OCI-LY1 (cell line): Measurements from ENCODE around the gene SPAG9.

Experiments
- H2AFZ ChIP-seq: fragments of 200-600 bp; sonication (generic), shearing (Covaris generic); 2 replicates; pipeline ENCODE4 v1.6.0; 2014; ENCODE audit warnings: antibody characterized with exemption, mild to moderate bottlenecking, low read length
- H3F3A ChIP-seq: fragments of 200-600 bp; sonication (generic), shearing (Covaris generic); 2 replicates; pipeline ENCODE4 v1.6.0; 2014; ENCODE audit warnings: mild to moderate bottlenecking, antibody characterized with exemption, low read length, moderate library complexity; ENCODE audit not compliant: insufficient read depth
- H3K27ac ChIP-seq: fragments of 200-600 bp; sonication (generic); 2 replicates; pipeline ENCODE4 v1.5.1; 2014; ENCODE audit warnings: low read length, mixed run types, mild to moderate bottlenecking, low read depth; ENCODE audit not compliant: poor library complexity, severe bottlenecking
- H3K27me3 ChIP-seq: fragments of 200-600 bp; sonication (generic); 2 replicates; pipeline ENCODE4 v1.6.0; 2014; ENCODE audit warnings: antibody characterized with exemption, mild to moderate bottlenecking, low read length, moderate library complexity; ENCODE audit not compliant: insufficient read depth
- H3K36me3 ChIP-seq: fragments of 200-600 bp; sonication (generic); 2 replicates; pipeline ENCODE4 v1.6.1; 2014; ENCODE audit warnings: mild to moderate bottlenecking, antibody characterized with exemption, low read length, moderate library complexity, mixed read lengths; ENCODE audit not compliant: insufficient read depth
- H3K4me1 ChIP-seq: fragments of 200-600 bp; sonication (generic); 2 replicates; pipeline ENCODE4 v1.5.1; 2014; ENCODE audit warnings: mild to moderate bottlenecking, low read length, moderate library complexity; ENCODE audit not compliant: insufficient read depth, severe bottlenecking
- H3K4me2 ChIP-seq: fragments of 200-600 bp; sonication (generic), shearing (Covaris generic); 2 replicates; pipeline ENCODE4 v1.6.1; 2014; ENCODE audit warnings: low read length
- H3K4me3 ChIP-seq: fragments of 200-600 bp; sonication (generic); 2 replicates; pipeline ENCODE4 v1.5.1; 2014; ENCODE audit warnings: low read length, low read depth, mild to moderate bottlenecking, mixed read lengths; ENCODE audit not compliant: poor library complexity, severe bottlenecking
- H3K79me2 ChIP-seq: fragments of 200-600 bp; shearing (Covaris generic); 2 replicates; pipeline ENCODE4 v1.6.1; 2016; ENCODE audit warnings: mixed run types, low read length, mixed read lengths; ENCODE audit not compliant: insufficient read depth
- H3K9ac ChIP-seq: fragments of 200-600 bp; sonication (generic), shearing (Covaris generic); 2 replicates; pipeline ENCODE4 v1.6.1; 2014; ENCODE audit warnings: mild to moderate bottlenecking, low read length, mixed read lengths
- H3K9me2 ChIP-seq: fragments of 200-600 bp; sonication (generic), shearing (Covaris generic); 2 replicates; pipeline ENCODE4 v1.6.1; 2014; ENCODE audit warnings: low read depth, mild to moderate bottlenecking, low read length, mixed read lengths
- H3K9me3 ChIP-seq: fragments of 200-600 bp; shearing (Covaris generic); 2 replicates; pipeline ENCODE4 v1.6.1; 2014; ENCODE audit warnings: low read length, mixed read lengths
- H4K20me1 ChIP-seq: fragments of 200-600 bp; sonication (generic), shearing (Covaris generic); 2 replicates; pipeline ENCODE4 v1.6.0; 2016; ENCODE audit warnings: mild to moderate bottlenecking, low read length; ENCODE audit not compliant: insufficient read depth
- EZH2 ChIP-seq: fragments of 200-600 bp; sonication (generic), shearing (Covaris generic); IDR thresholded peaks from 2 replicates; pipeline ENCODE4 v1.8.0; 2017; ENCODE audit warnings: borderline replicate concordance, mixed run types, mild to moderate bottlenecking, antibody characterized with exemption, low read length, moderate library complexity, mixed read lengths
- TF ChIP-seq, protein P1 (sequence below): fragments of 200-600 bp; sonication (generic), shearing (Covaris generic); IDR thresholded peaks from 2 replicates; pipeline ENCODE4 v1.5.1; 2017; ENCODE audit warnings: mild to moderate bottlenecking, antibody characterized with exemption, low read length, moderate library complexity, mixed read lengths

Gene SPAG9

DNA sequence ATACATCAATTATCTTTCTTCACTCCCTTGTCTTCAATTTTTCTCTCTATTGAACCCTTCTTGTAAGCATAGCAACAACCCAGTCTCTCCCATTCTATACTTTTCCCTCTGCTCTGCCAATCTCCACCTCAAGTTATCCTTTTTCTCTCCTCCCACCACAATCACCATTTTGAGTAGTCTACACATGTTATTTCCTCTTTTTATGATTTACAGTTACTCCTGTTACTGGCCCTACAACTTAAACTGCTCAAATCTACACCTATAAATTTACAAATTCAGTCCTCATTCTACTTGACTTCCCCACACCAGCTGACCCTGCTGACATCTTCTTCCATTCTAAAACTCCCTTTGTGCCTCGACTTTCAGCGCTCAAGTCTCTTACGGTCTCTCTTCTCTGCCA is 84.6 kb downstream of the SPAG9 start:
- no peaks in the 10 kb centered on the region for H3F3A ChIP-seq
- H3K4me3 ChIP-seq: no peak overlapping the region
- no peaks in the 10 kb centered on the region for H3K9me2 ChIP-seq
- no peaks in the 10 kb centered on the region for H3K27me3 ChIP-seq
- peaks cover 22% of the 10 kb centered on the region for H3K4me1 ChIP-seq
- H4K20me1 ChIP-seq: no peaks in the 10 kb centered on the region
- H3K27ac ChIP-seq: peak overlapping the region; percentile 69
- no peak overlapping the region; the same call in 1 of the 2 replicates for H3K4me2 ChIP-seq
- H3K79me2 ChIP-seq: no peaks in the 10 kb centered on the region; the same call in 1 of the 2 replicates
- H3K9me3 ChIP-seq: no peaks in the 10 kb centered on the region
- no peak overlapping the region for H2AFZ ChIP-seq
- TF ChIP-seq EZH2: no peak
- TF ChIP-seq, protein P1, sequence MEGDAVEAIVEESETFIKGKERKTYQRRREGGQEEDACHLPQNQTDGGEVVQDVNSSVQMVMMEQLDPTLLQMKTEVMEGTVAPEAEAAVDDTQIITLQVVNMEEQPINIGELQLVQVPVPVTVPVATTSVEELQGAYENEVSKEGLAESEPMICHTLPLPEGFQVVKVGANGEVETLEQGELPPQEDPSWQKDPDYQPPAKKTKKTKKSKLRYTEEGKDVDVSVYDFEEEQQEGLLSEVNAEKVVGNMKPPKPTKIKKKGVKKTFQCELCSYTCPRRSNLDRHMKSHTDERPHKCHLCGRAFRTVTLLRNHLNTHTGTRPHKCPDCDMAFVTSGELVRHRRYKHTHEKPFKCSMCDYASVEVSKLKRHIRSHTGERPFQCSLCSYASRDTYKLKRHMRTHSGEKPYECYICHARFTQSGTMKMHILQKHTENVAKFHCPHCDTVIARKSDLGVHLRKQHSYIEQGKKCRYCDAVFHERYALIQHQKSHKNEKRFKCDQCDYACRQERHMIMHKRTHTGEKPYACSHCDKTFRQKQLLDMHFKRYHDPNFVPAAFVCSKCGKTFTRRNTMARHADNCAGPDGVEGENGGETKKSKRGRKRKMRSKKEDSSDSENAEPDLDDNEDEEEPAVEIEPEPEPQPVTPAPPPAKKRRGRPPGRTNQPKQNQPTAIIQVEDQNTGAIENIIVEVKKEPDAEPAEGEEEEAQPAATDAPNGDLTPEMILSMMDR: no peak
- H3K9ac ChIP-seq: no peak overlapping the region
- peaks cover 14% of the 10 kb centered on the region; the same call in 1 of the 2 replicates for H3K36me3 ChIP-seq

DNA sequence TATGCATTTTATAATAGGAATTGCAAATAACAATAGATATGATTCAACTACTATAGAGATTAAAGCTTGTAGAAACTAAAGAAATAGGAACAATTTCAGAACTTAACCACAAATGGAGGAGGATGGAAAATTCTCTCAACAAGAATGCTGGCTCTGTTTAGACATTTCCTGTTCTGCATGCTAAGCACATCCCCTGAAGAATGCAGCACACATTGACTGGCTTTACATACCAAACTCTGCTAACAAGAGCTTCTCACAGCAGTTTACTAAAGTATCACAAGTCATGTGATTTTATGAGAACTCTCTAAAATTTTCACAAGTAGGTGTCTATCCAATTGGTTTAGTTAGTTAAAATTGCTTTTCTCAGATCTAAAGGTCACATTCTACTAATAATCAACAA is 85.2 kb downstream of the SPAG9 start:
- H4K20me1 ChIP-seq: no peaks in the 10 kb centered on the region
- H3K27ac ChIP-seq: peak overlapping the region; percentile 69
- H3K36me3 ChIP-seq: peaks cover 20% of the 10 kb centered on the region; the same call in 1 of the 2 replicates
- no peak overlapping the region for H3K4me3 ChIP-seq
- no peak overlapping the region for H2AFZ ChIP-seq
- no peaks in the 10 kb centered on the region for H3K27me3 ChIP-seq
- peak overlapping the region; percentile 36; the same call in 1 of the 2 replicates for H3K4me2 ChIP-seq
- H3K9me3 ChIP-seq: no peaks in the 10 kb centered on the region
- no peaks in the 10 kb centered on the region; the same call in 1 of the 2 replicates for H3K79me2 ChIP-seq
- H3K9me2 ChIP-seq: no peaks in the 10 kb centered on the region
- peaks cover 28% of the 10 kb centered on the region for H3K4me1 ChIP-seq
- H3F3A ChIP-seq: no peaks in the 10 kb centered on the region
- 0 out of 2 replicates have a peak overlapping the region, but pooled peaks have one; percentile 28 for H3K9ac ChIP-seq
- TF ChIP-seq, protein P1: no peak
- TF ChIP-seq EZH2: no peak

DNA sequence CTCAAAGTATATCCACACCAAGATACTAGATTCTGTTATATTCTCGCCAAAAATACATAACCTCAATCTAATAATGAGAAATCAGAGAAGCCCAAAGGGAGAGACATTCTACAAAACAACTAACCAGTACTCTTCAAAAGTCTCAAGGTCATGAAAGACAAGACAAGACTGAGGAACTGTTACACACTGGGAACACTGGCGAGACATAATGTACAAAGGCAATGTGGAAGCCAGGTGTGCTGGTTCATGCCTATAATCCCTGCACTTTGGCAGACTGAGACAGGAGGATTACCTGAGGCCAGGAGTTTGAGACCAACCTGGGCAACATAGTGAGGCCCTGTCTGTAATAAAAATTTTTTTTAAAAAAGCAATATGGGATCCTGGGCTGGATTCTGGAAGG is 85.9 kb downstream of the SPAG9 start:
- Histone ChIP-seq H3K36me3 (peaks cover 24% of the 10 kb centered on the region; the same call in 1 of the 2 replicates), H4K20me1 (no peaks in the 10 kb centered on the region), H2AFZ (no peak overlapping the region), H3K79me2 (no peaks in the 10 kb centered on the region; the same call in 1 of the 2 replicates), H3K9me2 (no peaks in the 10 kb centered on the region), H3K4me1 (peaks cover 35% of the 10 kb centered on the region), H3K4me3 (no peak overlapping the region), H3K27ac (peak overlapping the region; percentile 69), H3K9ac (no peak overlapping the region), H3F3A (no peaks in the 10 kb centered on the region), H3K27me3 (no peaks in the 10 kb centered on the region), H3K9me3 (no peaks in the 10 kb centered on the region), H3K4me2 (no peak overlapping the region)
- no peak for TF ChIP-seq EZH2
- TF ChIP-seq, protein P1: no peak
